GM21515 (cell line): Measurements from ENCODE around the gene DUSP22.

ENCODE experiments used
- ATAC-seq: cut with Tn5 transposase; IDR thresholded peaks from one replicate; pipeline ENCODE4 v1.9.1; 2021; ENCODE audit not compliant: unreplicated experiment

Gene DUSP22

GRCh38 chr6:349491-349921, 57.2 kb downstream of the DUSP22 start:
- ATAC-seq: no peak

DNA sequence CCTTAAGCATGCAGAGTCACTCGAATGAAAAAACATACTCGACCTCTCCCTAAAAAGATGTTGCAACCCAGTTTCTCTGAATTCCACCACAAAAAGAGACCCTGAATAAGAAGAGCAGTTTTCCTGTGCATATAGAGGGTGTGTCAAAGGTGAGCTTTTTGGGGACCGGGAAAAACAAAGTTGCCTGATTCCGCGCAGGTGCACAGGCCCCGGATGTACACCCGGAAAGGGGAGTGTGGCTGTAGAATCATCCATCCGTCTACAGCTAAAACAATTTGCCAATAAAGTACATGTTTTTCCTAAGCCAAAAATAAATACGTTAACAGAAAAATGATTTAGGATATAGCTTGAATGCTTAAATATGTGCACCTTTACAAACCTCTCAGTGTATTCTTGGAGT, 58.1 kb downstream of the DUSP22 start:
- no peak for ATAC-seq

GRCh38 chr6:351011-351866, 59.0 kb downstream of the DUSP22 start:
- ATAC-seq: no peak

- ATAC-seq: no peak
Observed at GRCh38 chr6:351867-352289, 59.6 kb downstream of the DUSP22 start.

GRCh38 chr6:352474-352873, 60.2 kb downstream of the DUSP22 start:
- no peak for ATAC-seq

DNA sequence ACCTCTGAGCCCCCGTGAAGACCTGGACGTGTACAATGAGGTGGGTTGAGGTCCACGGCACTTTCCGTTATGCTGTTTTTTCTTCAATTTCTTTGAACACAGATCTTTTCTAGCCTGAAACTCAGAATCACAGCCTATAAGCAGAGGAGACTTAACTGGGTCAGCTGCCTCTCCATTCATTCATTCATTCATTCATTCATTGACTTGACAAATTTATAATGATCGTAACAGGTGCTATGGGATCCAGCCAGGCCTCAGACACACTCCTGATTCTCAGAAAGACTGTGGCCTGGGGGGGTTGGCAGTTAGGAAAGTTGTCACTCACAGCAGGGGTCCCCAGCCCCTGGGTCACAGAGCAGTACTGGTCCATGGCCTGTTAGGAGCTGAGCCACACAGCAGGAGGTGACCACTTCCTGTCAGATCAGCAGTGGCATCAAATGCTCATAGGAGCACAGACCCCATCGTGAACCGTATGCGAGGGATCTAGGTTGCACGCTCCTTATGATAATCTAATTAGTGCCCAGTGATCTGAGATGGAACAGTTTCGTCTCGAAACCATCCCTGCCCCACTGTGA, 60.7 kb downstream of the DUSP22 start:
- no peak for ATAC-seq

DNA sequence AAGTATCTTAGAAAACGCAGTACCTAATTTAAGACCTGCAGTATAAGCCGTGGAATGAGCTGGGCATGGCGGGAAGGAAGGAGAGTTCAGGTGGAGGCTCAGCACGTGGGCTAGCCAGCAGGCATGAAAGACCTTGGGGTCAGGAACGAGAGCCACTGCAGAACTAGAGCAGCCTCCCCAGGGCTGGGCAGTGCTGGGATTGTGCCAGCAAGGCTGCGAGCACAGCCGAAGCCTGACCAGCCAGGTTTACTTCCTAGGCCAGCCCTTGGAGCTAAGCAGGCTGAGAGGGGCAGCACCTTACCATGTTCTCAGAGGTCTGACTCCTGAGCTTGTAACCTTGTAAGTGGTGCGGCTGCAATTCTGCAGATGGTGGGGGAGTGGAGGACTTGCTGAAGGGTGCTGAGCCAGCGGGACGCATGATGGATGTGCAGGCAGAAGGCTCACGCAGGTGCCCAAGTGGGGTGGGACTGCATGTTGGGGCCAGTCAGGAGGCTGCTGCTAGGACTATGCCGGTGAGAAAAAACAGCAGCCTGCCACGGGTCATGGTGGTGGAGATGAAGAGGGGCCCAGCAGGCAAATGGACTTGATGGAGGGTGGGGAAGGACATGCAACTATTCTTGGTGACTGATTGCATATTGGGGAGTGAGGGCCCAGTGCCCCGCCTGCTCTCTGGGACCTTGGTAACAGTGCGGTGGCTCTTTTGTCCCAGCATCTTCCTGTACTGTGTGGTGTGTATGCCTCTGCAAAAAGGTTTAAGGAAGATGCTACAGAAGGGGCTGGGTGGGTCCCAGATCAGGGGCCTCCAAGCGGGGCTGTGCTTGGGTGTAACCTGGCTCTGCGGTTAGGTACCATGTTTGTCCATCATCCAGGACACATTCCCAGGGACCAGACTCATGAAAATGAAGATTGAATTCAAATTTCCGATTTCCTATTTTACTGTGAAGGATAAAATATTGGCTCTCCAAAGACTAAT, 61.6 kb downstream of the DUSP22 start:
- ATAC-seq: no peak

GRCh38 chr6:354631-355280, 62.5 kb downstream of the DUSP22 start:
- ATAC-seq: no peak

GRCh38 chr6:355373-356208, 63.3 kb downstream of the DUSP22 start:
- no peak for ATAC-seq

DNA sequence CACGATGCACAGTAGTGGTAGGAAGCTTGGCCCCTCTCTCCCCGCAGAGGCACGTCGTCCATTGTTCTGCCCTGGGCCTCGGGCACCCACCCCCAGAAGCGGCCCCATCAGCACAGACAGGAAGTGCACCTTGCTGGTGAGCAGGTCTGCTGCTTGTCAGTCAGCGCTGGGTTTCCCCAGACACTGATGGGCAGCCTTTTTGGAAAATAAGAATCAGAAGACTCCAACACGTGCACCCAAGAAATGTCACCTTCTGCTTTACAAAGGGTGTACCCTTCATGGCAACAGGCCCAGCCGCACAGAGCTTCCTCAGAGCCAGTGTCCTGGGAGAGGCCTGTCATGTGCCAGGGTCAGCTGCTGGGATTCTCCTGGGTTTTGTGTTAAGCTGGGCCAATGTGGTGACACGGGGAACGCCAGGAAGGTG, 64.6 kb downstream of the DUSP22 start:
- no peak for ATAC-seq

- ATAC-seq: no peak
Observed at GRCh38 chr6:357261-357790, 65.0 kb downstream of the DUSP22 start.

DNA sequence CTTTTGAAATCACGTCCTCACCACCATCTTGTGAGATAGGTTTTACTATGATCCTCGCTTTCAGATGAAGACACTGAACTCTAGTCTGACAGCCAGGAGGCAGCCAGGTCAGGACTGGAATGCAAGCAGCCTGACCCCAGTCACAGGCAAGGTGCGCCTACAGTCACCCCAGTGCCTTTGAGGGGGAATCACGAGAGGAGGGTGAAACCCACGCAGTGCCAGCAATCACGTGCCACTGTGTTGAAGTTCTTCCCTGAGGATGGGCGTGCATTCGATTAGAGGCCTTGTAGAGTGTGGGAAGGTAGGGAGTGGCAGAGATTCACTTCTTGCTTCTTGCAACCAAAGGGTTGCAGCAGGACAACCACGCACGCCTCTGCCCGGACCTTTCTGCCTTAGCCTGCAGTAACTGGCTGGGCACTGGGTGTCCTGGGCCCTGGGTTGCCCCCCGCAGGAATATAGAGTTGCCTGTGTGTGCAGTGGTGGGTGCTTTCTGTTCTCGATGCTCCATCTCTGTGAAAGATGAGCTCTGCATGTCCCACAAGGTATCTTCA, 65.6 kb downstream of the DUSP22 start:
- no peak for ATAC-seq

- ATAC-seq: no peak
Observed at GRCh38 chr6:358432-358831, 66.1 kb downstream of the DUSP22 start.

DNA sequence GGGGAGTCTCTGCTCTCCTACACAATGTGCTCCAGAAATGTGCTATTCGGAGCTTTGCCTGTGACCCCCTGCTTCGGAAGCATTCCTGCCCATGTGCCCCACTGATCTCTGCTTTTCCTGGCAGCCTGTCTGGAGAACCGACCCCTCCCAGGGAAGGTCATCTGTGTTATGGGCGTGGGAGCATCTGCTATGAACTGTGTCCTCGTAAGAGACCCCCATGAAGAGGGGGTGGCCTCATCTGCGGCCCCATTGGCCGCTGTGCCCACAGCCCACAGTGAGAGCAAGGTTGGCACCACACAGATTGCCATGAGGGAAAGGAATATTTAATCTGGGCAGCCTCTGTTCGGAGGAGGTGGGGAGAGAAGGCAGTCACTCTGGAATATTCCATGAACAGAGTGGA, 66.6 kb downstream of the DUSP22 start:
- ATAC-seq: no peak

GRCh38 chr6:359261-360035, 67.2 kb downstream of the DUSP22 start:
- no peak for ATAC-seq

- no peak for ATAC-seq
Observed at GRCh38 chr6:360349-360748, 68.1 kb downstream of the DUSP22 start.

- no peak for ATAC-seq
Observed at GRCh38 chr6:360764-361373, 68.6 kb downstream of the DUSP22 start.

DNA sequence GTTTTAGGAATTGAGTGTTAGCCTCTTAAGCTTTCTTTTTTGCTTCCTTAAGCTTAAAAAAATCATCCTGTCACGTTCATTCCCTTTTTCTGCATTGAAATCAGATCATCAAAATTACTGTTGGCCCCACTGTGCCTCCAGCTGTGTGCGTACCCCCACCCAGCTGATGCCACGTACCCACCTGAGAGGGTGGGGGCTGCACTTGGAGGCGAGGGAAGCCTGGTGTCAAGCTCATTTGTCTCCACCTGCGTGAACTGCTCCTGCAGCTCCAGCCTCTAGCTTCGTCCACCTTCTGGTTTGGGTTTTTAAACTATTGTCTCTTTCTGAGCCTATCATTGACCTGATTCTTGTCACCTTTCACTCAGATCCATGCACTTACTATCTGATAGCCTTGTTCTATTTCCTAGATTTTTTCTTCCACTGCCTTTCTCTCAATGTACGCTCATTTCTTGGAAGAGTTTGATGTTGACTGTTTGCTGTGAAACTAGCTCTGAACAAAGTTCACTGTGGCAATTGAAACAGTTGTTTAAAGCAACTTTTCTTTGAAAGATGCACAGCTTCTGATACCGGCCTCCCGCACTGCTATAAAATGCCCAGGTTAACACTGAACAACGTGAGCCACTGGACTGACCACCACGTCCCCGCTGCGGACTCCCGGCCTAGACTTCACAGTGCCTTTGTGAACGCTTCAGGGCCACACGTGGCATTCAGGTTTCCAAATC, 69.3 kb downstream of the DUSP22 start:
- no peak for ATAC-seq
